ENCODE measurements around the gene HSPBAP1.

DNA sequence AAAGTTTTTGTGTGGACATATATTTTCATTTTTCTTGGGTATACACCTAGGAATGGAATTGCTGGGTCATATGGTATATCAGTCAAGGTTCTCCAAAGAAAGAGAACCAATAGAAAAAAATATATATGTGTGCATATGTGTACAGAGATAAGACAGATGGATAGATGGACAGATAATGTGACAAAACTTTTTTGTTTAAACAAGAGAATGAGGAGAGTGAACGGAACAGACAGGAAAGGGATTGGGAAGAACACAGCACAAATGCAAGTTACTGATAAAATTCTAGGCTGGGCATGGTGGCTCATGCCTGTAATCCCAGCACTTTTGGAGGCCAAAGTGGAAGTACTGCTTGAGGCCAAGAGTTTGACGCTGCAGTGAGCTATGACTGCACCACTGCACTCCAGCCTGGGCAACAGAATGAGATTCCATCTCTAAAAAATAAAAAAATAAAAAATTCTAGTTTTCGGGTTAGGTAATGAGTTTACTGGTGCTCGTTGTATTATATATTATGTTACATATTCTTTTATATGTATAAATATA, 50.0 kb downstream of the HSPBAP1 start:
- TF ChIP-seq, protein P1, sequence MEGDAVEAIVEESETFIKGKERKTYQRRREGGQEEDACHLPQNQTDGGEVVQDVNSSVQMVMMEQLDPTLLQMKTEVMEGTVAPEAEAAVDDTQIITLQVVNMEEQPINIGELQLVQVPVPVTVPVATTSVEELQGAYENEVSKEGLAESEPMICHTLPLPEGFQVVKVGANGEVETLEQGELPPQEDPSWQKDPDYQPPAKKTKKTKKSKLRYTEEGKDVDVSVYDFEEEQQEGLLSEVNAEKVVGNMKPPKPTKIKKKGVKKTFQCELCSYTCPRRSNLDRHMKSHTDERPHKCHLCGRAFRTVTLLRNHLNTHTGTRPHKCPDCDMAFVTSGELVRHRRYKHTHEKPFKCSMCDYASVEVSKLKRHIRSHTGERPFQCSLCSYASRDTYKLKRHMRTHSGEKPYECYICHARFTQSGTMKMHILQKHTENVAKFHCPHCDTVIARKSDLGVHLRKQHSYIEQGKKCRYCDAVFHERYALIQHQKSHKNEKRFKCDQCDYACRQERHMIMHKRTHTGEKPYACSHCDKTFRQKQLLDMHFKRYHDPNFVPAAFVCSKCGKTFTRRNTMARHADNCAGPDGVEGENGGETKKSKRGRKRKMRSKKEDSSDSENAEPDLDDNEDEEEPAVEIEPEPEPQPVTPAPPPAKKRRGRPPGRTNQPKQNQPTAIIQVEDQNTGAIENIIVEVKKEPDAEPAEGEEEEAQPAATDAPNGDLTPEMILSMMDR (IDR thresholded peaks at IDR 0.05; ENCODE audit: low read length), result no peak
- TF ChIP-seq EZH2 (optimal IDR thresholded peaks at IDR 0.05; ENCODE audit: low read depth, low read length), result no peak

All from MM.1S (cell line).